GM23338 (cell line): ENCODE measurements around the gene EPAS1.

Experiments used
- CREB1 ChIP-seq: fragments of 250-450 bp; sonication (Bioruptor Pico); IDR thresholded peaks from 2 replicates; pipeline ENCODE4 v1.5.0; 2020; ENCODE audit warnings: low read depth, mild to moderate bottlenecking, moderate library complexity
- EZH2 ChIP-seq: fragments of 200-600 bp; sonication (generic); IDR thresholded peaks from one replicate; pipeline ENCODE4 v1.8.0; 2017; ENCODE audit warnings: antibody characterized with exemption, mild to moderate bottlenecking, low read depth; ENCODE audit not compliant: unreplicated experiment
- EZH2phosphoT487 ChIP-seq: fragments of 200-600 bp; sonication (generic); IDR thresholded peaks from one replicate; pipeline ENCODE4 v1.8.1; 2018; ENCODE audit warnings: antibody characterized with exemption; ENCODE audit not compliant: unreplicated experiment
- NANOG ChIP-seq: IDR thresholded peaks from 2 replicates; pipeline ENCODE4 v1.6.1; 2016; ENCODE audit warnings: antibody characterized with exemption, borderline replicate concordance
- POLR2AphosphoS5 ChIP-seq: IDR thresholded peaks from 2 replicates; pipeline ENCODE4 v1.6.1; 2016; ENCODE audit warnings: antibody characterized with exemption, low read depth
- STAT1 ChIP-seq: IDR thresholded peaks from one replicate; pipeline ENCODE4 v1.6.1; 2016; ENCODE audit warnings: antibody characterized with exemption; ENCODE audit not compliant: unreplicated experiment
- ZNF331 ChIP-seq: fragments of 250-450 bp; sonication (Bioruptor Pico); IDR thresholded peaks from 2 replicates; pipeline ENCODE4 v1.5.0; 2020; ENCODE audit warnings: low read depth, mild to moderate bottlenecking, moderate library complexity
- TF ChIP-seq, protein P1 (sequence below), 2 experiments: fragments of 200-600 bp in 1 of 2; sonication (generic) in 1 of 2; conservative IDR thresholded peaks; 2 replicates each; pipeline versions ENCODE4 v1.5.1 to v1.6.1; 2016 to 2017; ENCODE audit warnings: antibody characterized with exemption in 2 of 2, low read depth in 2 of 2, mild to moderate bottlenecking in 2 of 2, moderate library complexity in 1 of 2
- TF ChIP-seq, protein P2 (sequence below): IDR thresholded peaks from one replicate; pipeline ENCODE4 v1.6.1; 2018; ENCODE audit warnings: antibody characterized with exemption; ENCODE audit not compliant: unreplicated experiment
- TF ChIP-seq, protein P3 (sequence below): IDR thresholded peaks from 2 replicates; pipeline ENCODE4 v1.6.1; 2016; ENCODE audit warnings: antibody characterized with exemption

DNA sequence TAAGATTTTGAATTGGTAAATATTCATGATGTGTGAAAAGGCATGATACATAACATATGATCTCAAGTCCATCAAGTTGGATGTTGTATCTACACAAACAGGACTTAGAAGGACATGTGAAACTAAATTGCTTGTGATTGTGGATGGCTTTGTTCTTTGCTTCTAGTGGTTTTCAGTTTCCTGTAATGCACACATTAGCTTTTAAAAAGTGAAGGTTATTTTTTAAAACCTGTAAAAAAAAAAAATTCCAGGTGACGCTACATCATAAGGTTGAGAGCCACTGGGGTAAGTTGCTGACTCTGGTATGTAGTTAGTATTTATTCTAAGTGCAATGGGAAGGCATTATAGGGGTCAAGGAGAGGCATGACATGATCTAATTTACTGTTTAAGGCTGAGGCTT is 133.8 kb downstream of the EPAS1 start:
- TF ChIP-seq, protein P1, sequence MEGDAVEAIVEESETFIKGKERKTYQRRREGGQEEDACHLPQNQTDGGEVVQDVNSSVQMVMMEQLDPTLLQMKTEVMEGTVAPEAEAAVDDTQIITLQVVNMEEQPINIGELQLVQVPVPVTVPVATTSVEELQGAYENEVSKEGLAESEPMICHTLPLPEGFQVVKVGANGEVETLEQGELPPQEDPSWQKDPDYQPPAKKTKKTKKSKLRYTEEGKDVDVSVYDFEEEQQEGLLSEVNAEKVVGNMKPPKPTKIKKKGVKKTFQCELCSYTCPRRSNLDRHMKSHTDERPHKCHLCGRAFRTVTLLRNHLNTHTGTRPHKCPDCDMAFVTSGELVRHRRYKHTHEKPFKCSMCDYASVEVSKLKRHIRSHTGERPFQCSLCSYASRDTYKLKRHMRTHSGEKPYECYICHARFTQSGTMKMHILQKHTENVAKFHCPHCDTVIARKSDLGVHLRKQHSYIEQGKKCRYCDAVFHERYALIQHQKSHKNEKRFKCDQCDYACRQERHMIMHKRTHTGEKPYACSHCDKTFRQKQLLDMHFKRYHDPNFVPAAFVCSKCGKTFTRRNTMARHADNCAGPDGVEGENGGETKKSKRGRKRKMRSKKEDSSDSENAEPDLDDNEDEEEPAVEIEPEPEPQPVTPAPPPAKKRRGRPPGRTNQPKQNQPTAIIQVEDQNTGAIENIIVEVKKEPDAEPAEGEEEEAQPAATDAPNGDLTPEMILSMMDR (conservative IDR thresholded peaks at IDR 0.05; ENCODE audit: low read depth in 2 of 2): no peak
- TF ChIP-seq ZNF331 (no peak), POLR2AphosphoS5 (no peak), EZH2 (no peak), EZH2phosphoT487 (no peak), CREB1 (CRISPR knock-in tag) (no peak), STAT1 (no peak), NANOG (no peak)
- TF ChIP-seq, protein P2, sequence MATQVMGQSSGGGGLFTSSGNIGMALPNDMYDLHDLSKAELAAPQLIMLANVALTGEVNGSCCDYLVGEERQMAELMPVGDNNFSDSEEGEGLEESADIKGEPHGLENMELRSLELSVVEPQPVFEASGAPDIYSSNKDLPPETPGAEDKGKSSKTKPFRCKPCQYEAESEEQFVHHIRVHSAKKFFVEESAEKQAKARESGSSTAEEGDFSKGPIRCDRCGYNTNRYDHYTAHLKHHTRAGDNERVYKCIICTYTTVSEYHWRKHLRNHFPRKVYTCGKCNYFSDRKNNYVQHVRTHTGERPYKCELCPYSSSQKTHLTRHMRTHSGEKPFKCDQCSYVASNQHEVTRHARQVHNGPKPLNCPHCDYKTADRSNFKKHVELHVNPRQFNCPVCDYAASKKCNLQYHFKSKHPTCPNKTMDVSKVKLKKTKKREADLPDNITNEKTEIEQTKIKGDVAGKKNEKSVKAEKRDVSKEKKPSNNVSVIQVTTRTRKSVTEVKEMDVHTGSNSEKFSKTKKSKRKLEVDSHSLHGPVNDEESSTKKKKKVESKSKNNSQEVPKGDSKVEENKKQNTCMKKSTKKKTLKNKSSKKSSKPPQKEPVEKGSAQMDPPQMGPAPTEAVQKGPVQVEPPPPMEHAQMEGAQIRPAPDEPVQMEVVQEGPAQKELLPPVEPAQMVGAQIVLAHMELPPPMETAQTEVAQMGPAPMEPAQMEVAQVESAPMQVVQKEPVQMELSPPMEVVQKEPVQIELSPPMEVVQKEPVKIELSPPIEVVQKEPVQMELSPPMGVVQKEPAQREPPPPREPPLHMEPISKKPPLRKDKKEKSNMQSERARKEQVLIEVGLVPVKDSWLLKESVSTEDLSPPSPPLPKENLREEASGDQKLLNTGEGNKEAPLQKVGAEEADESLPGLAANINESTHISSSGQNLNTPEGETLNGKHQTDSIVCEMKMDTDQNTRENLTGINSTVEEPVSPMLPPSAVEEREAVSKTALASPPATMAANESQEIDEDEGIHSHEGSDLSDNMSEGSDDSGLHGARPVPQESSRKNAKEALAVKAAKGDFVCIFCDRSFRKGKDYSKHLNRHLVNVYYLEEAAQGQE: no peak
- TF ChIP-seq, protein P3, sequence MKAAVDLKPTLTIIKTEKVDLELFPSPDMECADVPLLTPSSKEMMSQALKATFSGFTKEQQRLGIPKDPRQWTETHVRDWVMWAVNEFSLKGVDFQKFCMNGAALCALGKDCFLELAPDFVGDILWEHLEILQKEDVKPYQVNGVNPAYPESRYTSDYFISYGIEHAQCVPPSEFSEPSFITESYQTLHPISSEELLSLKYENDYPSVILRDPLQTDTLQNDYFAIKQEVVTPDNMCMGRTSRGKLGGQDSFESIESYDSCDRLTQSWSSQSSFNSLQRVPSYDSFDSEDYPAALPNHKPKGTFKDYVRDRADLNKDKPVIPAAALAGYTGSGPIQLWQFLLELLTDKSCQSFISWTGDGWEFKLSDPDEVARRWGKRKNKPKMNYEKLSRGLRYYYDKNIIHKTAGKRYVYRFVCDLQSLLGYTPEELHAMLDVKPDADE: no peak
